CD14-positive monocyte (primary cell): Measurements from ENCODE around the gene FHOD3. TPM values are rescaled to one million over a fixed set of nuclear protein-coding genes. Genes with fewer than 3 reads are reported as not detected.

ENCODE experiments used
- DNase-seq, 3 donors: peaks; one replicate each; pipeline ENCODE4 v3.0.0-alpha.2; 2011 to 2022
- H2AFZ ChIP-seq: 2 replicates; pipeline ENCODE4 v1.6.0; 2012; ENCODE audit warnings: mild to moderate bottlenecking, low read depth, low read length, inconsistent platforms; ENCODE audit not compliant: insufficient read depth, poor library complexity, severe bottlenecking
- H3K27ac ChIP-seq, 2 donors: 1 replicate in 1 of 2; 2 replicates in 1 of 2; pipeline ENCODE4 v1.5.1; 2012 to 2013; ENCODE audit warnings: low read length in 2 of 2, control low read depth in 1 of 2, inconsistent platforms in 1 of 2, low read depth in 1 of 2, mild to moderate bottlenecking in 1 of 2
- H3K27me3 ChIP-seq, 2 donors: one replicate each; pipeline versions ENCODE4 v1.6.0 to v1.6.1; 2011 to 2013; ENCODE audit warnings: low read length in 2 of 2; ENCODE audit not compliant: control insufficient read depth in 2 of 2, insufficient read depth in 2 of 2
- H3K36me3 ChIP-seq, 2 donors: replicated peaks in 1 of 2; 1 replicate in 1 of 2; 2 replicates in 1 of 2; pipeline versions ENCODE4 v1.5.1 to v1.6.1; 2012 to 2013; ENCODE audit warnings: low read length in 2 of 2, control low read depth in 1 of 2, inconsistent platforms in 1 of 2, mild to moderate bottlenecking in 1 of 2; ENCODE audit not compliant: insufficient read depth in 2 of 2, control insufficient read depth in 1 of 2
- H3K4me1 ChIP-seq, 2 donors: 1 replicate in 1 of 2; 2 replicates in 1 of 2; pipeline versions ENCODE4 v1.5.1 to v1.6.1; 2012 to 2013; ENCODE audit warnings: low read length in 2 of 2, control low read depth in 1 of 2, inconsistent platforms in 1 of 2, mild to moderate bottlenecking in 1 of 2, moderate library complexity in 1 of 2; ENCODE audit not compliant: insufficient read depth in 2 of 2, control insufficient read depth in 1 of 2
- H3K4me2 ChIP-seq: replicated peaks from 2 replicates; pipeline ENCODE3; 2012; ENCODE audit warnings: low read length, moderate library complexity, mild to moderate bottlenecking; ENCODE audit not compliant: poor library complexity, severe bottlenecking; ENCODE audit errors: extremely low read depth
- H3K4me3 ChIP-seq, 3 experiments: fragments of 200-600 bp in 1 of 3; sonication (generic) in 1 of 3; replicated peaks in 1 of 3; 1 replicate in 2 of 3; 2 replicates in 1 of 3; pipeline ENCODE4 v1.5.1; 2011 to 2013; ENCODE audit warnings: low read length in 3 of 3, mild to moderate bottlenecking in 3 of 3, control low read depth in 2 of 3, low read depth in 2 of 3, inconsistent platforms in 1 of 3, moderate library complexity in 1 of 3
- H3K79me2 ChIP-seq: 2 replicates; pipeline ENCODE4 v1.6.0; 2012; ENCODE audit warnings: mild to moderate bottlenecking, control low read depth, inconsistent platforms, low read length, moderate library complexity; ENCODE audit not compliant: insufficient read depth
- H3K9ac ChIP-seq: 2 replicates; pipeline ENCODE4 v1.6.0; 2017; ENCODE audit warnings: low read length, mild to moderate bottlenecking; ENCODE audit not compliant: insufficient read depth, poor library complexity, severe bottlenecking
- H3K9me3 ChIP-seq, 2 donors: replicated peaks in 1 of 2; 1 replicate in 1 of 2; 2 replicates in 1 of 2; pipeline versions ENCODE4 v1.5.1 to v1.6.1; 2012 to 2013; ENCODE audit warnings: low read length in 2 of 2, control low read depth in 1 of 2; ENCODE audit not compliant: control insufficient read depth in 1 of 2, insufficient read depth in 1 of 2
- H4K20me1 ChIP-seq: 2 replicates; pipeline ENCODE4 v1.6.0; 2012; ENCODE audit warnings: mild to moderate bottlenecking, low read length, control low read depth, moderate library complexity; ENCODE audit not compliant: insufficient read depth
- H3K27ac Mint-ChIP-seq, 7 donors: one replicate each; pipeline ENCODE4 v1.8.0; 2020; ENCODE audit warnings: mild to moderate bottlenecking in 7 of 7, mixed read lengths in 7 of 7, moderate library complexity in 6 of 7, inconsistent platforms in 2 of 7
- H3K27me3 Mint-ChIP-seq, 3 donors: one replicate each; pipeline ENCODE4 v1.8.0; 2021 to 2022; ENCODE audit warnings: low read depth in 3 of 3, mild to moderate bottlenecking in 3 of 3, mixed read lengths in 3 of 3, moderate library complexity in 3 of 3, inconsistent platforms in 1 of 3
- H3K36me3 Mint-ChIP-seq, 2 donors: one replicate each; pipeline ENCODE4 v1.8.0; 2020; ENCODE audit warnings: mixed read lengths in 2 of 2, inconsistent platforms in 1 of 2, mild to moderate bottlenecking in 1 of 2
- H3K4me1 Mint-ChIP-seq: one replicate; pipeline ENCODE4 v1.8.0; 2020; ENCODE audit warnings: mild to moderate bottlenecking, mixed read lengths
- H3K4me3 Mint-ChIP-seq, 2 donors: one replicate each; pipeline ENCODE4 v1.8.0; 2020; ENCODE audit warnings: mild to moderate bottlenecking in 2 of 2, mixed read lengths in 2 of 2, moderate library complexity in 1 of 2
- H3K9me3 Mint-ChIP-seq, 7 donors: one replicate each; pipeline ENCODE4 v1.8.0; 2020 to 2022; ENCODE audit warnings: mixed read lengths in 7 of 7, mild to moderate bottlenecking in 6 of 7, moderate library complexity in 6 of 7, inconsistent platforms in 2 of 7
- CTCF ChIP-seq: fragments of 200-600 bp; IDR thresholded peaks from one replicate; pipeline ENCODE4 v1.8.0; 2022; ENCODE audit warnings: antibody characterized with exemption, mild to moderate bottlenecking
- WGBS: methylation state at CpG from one replicate; pipeline ENCODE4 v1.1.5; 2013; ENCODE audit warnings: missing lambda C conversion rate; ENCODE audit not compliant: insufficient coverage; 5-methylcytosine and 5-hydroxymethylcytosine counted together
- intact Hi-C, 2 donors: fragments of 100-400 bp; cut with micrococcal nuclease; formaldehyde crosslinking; loops; one replicate each; pipeline versions ENCODE4 v1.15.0 to v1.15.1; 2023
- polyA plus RNA-seq, 3 donors: library from polyadenylated mRNA; depleted of rRNA in 1 of 3; unstranded in 2 of 3; stranded (reverse) in 1 of 3; fragments of 300-500 nt in 2 of 3; fragments of >200 nt in 1 of 3; fragmentation: Illumina TruSeq in 2 of 3; gene quantifications; 1 replicate in 2 of 3; 2 replicates in 1 of 3; pipeline ENCODE4 v1.2.3, GENCODE V29; 2012 to 2021

FHOD3 gene
- polyA plus RNA-seq, 3 donors, result not detected

GRCh38 chr18:36736094-36736493 lies 438.6 kb downstream of the FHOD3 start:
- DNase-seq, result no peak
- no peak overlapping the region for H3K9ac ChIP-seq
- no peaks in the 10 kb centered on the region for H3K36me3 ChIP-seq
- no peaks in the 10 kb centered on the region for H3K4me1 ChIP-seq
- WGBS, result 83% methylated on average over 6 of the region's 6 CpGs
- Mint-ChIP-seq H3K27ac (no peak overlapping the region), H3K36me3 (no peaks in the 10 kb centered on the region), H3K9me3 (peaks cover 7 to 18% (median 12%) of the 10 kb centered on the region in 7 donors), H3K4me3 (no peak overlapping the region), H3K4me1 (no peaks in the 10 kb centered on the region), H3K27me3 (peaks cover 0 to 2% (median 2%) of the 10 kb centered on the region in 3 donors)
- no peaks in the 10 kb centered on the region for H3K79me2 ChIP-seq
- no peak overlapping the region for H3K4me2 ChIP-seq
- intact Hi-C loops, result no loop called here
- no peak overlapping the region for H2AFZ ChIP-seq
- H3K4me3 ChIP-seq, result no peak overlapping the region
- peaks cover 17 to 18% of the 10 kb centered on the region in 2 donors for H3K9me3 ChIP-seq
- no peaks in the 10 kb centered on the region for H4K20me1 ChIP-seq
- TF ChIP-seq CTCF, result no peak
- no peak overlapping the region for H3K27ac ChIP-seq
- no peaks in the 10 kb centered on the region for H3K27me3 ChIP-seq

GRCh38 chr18:36737316-36737715 lies 439.8 kb downstream of the FHOD3 start:
- Histone ChIP-seq H2AFZ (no peak overlapping the region), H3K79me2 (no peaks in the 10 kb centered on the region), H3K27me3 (no peaks in the 10 kb centered on the region), H3K9me3 (peaks cover 8 to 9% of the 10 kb centered on the region in 2 donors), H3K4me3 (no peak overlapping the region), H3K4me2 (no peak overlapping the region), H3K36me3 (no peaks in the 10 kb centered on the region), H4K20me1 (no peaks in the 10 kb centered on the region), H3K27ac (no peak overlapping the region), H3K4me1 (no peaks in the 10 kb centered on the region), H3K9ac (no peak overlapping the region)
- H3K27me3 Mint-ChIP-seq, result peaks cover 0 to 2% (median 2%) of the 10 kb centered on the region in 3 donors
- no peak overlapping the region for H3K27ac Mint-ChIP-seq
- intact Hi-C loops, result no loop called here
- DNase-seq, result no peak
- no peaks in the 10 kb centered on the region for H3K4me1 Mint-ChIP-seq
- no peak overlapping the region for H3K4me3 Mint-ChIP-seq
- H3K9me3 Mint-ChIP-seq, result peaks cover 5 to 13% (median 10%) of the 10 kb centered on the region in 7 donors
- TF ChIP-seq CTCF, result no peak
- H3K36me3 Mint-ChIP-seq, result no peaks in the 10 kb centered on the region
- no CpG with 5 or more reads among the region's 3 CpGs for WGBS
